ENCODE measurements around the gene CYB5R4.

Gene CYB5R4

GRCh38 chr6:83859410-83860358 is at the start of gene CYB5R4:
CYB5R4 (plus strand) TSS chr6:83859689; CDS start chr6:83859783, 94 bp downstream.
- peak; percentile 85 for DNase-seq (ENCODE audit: low read depth)

GRCh38 chr6:83812595-83812994 is 46.9 kb upstream of the CYB5R4 start:
- no peak for DNase-seq (ENCODE audit: low read depth)

- DNase-seq (ENCODE audit: low read depth) = no peak
These were observed 43.7 kb upstream of the CYB5R4 start for GRCh38 chr6:83815631-83816272.

GRCh38 chr6:83822629-83823169 is 36.8 kb upstream of the CYB5R4 start:
- no peak for DNase-seq (ENCODE audit: low read depth)

- DNase-seq (ENCODE audit: low read depth) = no peak
These were observed 35.1 kb upstream of the CYB5R4 start for GRCh38 chr6:83824388-83824801.

- no peak for DNase-seq (ENCODE audit: low read depth)
These were observed 34.7 kb upstream of the CYB5R4 start for GRCh38 chr6:83824831-83825230.

GRCh38 chr6:83827050-83827449 is 32.4 kb upstream of the CYB5R4 start:
- DNase-seq (ENCODE audit: low read depth) = no peak

- DNase-seq (ENCODE audit: low read depth) = no peak
These were observed 20.8 kb upstream of the CYB5R4 start for GRCh38 chr6:83838727-83839126.

GRCh38 chr6:83844170-83844569 is 15.3 kb upstream of the CYB5R4 start:
- no peak for DNase-seq (ENCODE audit: low read depth)

- DNase-seq (ENCODE audit: low read depth) = no peak
These were observed 13.2 kb upstream of the CYB5R4 start for GRCh38 chr6:83846291-83846690.

GRCh38 chr6:83847179-83847578 is 12.3 kb upstream of the CYB5R4 start:
- DNase-seq (ENCODE audit: low read depth) = no peak

GRCh38 chr6:83849127-83849526 is 10.4 kb upstream of the CYB5R4 start:
- DNase-seq (ENCODE audit: low read depth) = no peak

- no peak for DNase-seq (ENCODE audit: low read depth)
These were observed 9.9 kb upstream of the CYB5R4 start for GRCh38 chr6:83849610-83850009.

GRCh38 chr6:83852528-83853177 is 6.8 kb upstream of the CYB5R4 start:
- no peak for DNase-seq (ENCODE audit: low read depth)

- no peak for DNase-seq (ENCODE audit: low read depth)
These were observed 6.1 kb upstream of the CYB5R4 start, which contains the start of gene RIPPLY2 for GRCh38 chr6:83853178-83854000. RIPPLY2 (plus strand) TSS chr6:83853360; CDS start chr6:83853417, 57 bp downstream.

- DNase-seq (ENCODE audit: low read depth) = no peak
These were observed 5.4 kb upstream of the CYB5R4 start for GRCh38 chr6:83854001-83854501.

GRCh38 chr6:83854766-83855165 is 4.7 kb upstream of the CYB5R4 start:
- DNase-seq (ENCODE audit: low read depth) = no peak

- DNase-seq (ENCODE audit: low read depth) = no peak
These were observed 868 bp downstream of the CYB5R4 start for GRCh38 chr6:83860359-83860755.

GRCh38 chr6:83860782-83861495 is 1.4 kb downstream of the CYB5R4 start:
- no peak for DNase-seq (ENCODE audit: low read depth)

GRCh38 chr6:83862776-83863471 is 3.4 kb downstream of the CYB5R4 start:
- DNase-seq (ENCODE audit: low read depth) = no peak
